Nucleus accumbens (tissue), 56 donors: Measurements from ENCODE around the gene AAMDC.
"Not testable (repeated sequence)": the region's sequence is repeated elsewhere in the genome, so short reads cannot be mapped to it uniquely, and the experiment has no call there.

Experiments
- DNase-seq, 56 donors: peaks; one replicate each; lab custom pipeline; 2025; lab: John Stamatoyannopoulos, UW

Gene AAMDC

DNA sequence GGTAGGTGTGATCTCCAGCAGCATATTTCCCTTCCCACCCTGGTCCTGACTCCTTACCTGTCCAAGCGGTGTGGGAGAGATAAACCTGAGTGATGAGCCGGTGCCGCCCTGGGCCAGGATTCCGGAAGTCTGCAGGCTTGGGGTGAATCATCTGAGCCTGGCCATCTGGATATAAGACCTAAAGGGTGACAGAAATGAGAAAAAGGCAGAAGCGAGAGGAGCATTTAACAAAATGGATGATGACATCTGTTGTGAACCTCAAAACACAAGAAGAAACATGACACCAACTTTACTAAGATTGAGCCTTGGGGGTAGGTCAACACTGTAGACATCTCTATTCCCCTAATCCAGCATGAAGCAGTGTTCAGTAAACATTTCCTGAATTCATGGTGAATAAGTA is 62.8 kb downstream of the AAMDC start:
- DNase-seq = no peak

DNA sequence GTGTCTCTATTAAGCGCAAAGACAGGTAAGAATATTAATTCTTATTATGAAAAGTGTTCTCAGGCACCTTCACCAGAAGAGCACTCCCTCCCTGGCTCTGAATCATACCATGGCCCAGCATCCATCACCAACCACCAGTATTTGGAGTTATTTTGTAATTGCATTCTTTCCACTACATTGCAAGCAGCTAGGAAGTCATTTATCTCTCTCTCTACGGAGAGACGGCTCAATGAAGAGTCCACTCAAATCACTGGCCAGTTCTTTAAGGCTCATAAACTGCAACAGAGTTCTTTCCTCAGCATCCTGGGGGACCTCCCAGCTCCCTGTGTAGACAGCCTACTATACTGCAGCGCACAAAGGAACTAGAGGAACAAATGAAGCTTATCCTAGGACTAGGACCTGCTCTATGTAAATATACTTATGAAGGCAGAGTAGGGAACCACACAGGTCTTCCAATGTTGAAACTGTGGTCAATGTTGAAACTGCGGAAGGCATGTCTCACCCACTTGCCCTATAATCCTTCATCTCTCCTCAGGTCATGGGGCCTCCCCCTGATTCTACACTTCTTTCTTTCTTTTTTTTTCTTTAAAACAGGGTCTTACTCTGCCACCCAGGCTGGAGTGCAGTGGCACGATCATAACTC is 63.4 kb downstream of the AAMDC start:
- DNase-seq = no peak

GRCh38 chr11:77884829-77885190 is 63.9 kb downstream of the AAMDC start:
- DNase-seq = no peak

DNA sequence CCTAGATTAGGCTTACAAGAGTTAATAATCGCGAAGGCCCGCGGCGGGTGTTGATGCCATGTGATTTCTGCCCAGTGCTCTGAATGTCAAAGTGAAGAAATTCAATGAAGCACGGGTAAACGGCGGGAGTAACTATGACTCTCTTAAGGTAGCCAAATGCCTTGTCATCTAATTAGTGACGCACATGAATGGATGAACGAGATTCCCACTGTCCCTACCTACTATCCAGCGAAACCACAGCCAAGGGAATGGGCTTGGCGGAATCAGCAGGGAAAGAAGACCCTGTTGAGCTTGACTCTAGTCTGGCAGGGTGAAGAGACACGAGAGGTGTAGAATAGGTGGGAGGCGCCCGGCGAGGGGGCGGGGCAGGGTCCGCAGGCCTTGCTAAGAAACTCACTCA is 65.5 kb downstream of the AAMDC start:
- no peak for DNase-seq

- not testable (repeated sequence) for DNase-seq
These were observed 68.1 kb downstream of the AAMDC start for GRCh38 chr11:77889045-77889444.

- not testable (repeated sequence) for DNase-seq
These were observed 69.2 kb downstream of the AAMDC start for GRCh38 chr11:77890100-77890614.

- DNase-seq = not testable (repeated sequence)
These were observed 69.7 kb downstream of the AAMDC start for GRCh38 chr11:77890619-77891056.

GRCh38 chr11:77891256-77891655 is 70.3 kb downstream of the AAMDC start:
- not testable (repeated sequence) for DNase-seq

DNA sequence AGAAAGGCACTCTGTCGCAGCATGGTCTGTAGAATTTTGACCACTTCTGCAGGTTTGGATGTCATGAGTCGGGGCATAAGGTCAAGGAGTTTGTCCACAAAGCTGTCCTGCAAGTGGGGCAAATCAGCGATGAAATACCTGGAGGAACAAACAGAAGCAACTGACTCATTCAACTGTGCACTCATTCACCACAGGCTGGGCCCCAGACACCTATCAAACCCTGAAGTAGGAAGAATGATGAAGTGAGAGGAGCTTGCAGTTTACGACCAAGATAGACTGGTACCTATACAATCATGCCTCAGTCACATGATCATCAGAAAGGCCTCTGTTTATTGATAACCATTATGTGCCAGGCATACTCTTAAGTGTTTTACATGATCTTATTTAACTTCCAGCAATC is 70.8 kb downstream of the AAMDC start:
- DNase-seq = not testable (repeated sequence)

DNA sequence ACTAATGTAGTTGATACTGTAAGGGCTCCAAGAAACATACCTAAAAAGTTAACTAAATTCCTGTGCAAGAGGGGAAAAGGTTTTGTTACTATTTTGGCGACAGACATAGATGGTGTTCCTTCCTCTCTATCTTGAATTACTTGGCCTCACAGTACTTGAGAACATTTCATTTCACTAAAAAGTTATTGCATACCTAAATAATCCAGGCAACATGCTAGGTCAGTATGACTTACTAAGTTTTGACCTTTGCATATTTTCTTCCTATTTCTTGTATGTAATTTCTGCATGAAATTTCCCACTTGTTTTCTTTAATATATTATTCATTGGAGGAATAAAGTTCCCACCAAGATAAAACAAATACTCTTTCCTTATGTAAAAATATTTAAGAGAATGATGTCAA is 74.0 kb downstream of the AAMDC start:
- not testable (repeated sequence) for DNase-seq

DNA sequence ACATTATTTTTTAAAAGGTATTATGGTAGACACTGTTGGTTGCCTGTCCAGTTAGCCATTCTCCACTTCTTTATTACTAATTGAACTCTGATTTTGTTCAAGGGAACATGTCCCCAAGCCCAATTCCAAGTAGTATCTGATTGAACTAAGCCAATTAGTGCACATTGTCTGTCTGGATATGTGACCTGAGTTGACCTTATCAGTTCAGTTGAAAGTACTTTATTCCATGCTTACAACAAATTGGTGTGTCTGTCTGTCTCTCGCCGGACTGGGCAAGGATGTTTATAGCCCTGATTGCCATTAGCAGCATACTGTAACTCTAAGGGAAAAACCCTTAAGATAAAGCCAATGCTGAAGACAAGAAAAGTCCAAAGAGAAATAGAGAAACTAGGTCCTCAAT is 87.9 kb downstream of the AAMDC start:
- no peak for DNase-seq

- no peak for DNase-seq
These were observed 88.3 kb downstream of the AAMDC start for GRCh38 chr11:77909277-77909676.

DNA sequence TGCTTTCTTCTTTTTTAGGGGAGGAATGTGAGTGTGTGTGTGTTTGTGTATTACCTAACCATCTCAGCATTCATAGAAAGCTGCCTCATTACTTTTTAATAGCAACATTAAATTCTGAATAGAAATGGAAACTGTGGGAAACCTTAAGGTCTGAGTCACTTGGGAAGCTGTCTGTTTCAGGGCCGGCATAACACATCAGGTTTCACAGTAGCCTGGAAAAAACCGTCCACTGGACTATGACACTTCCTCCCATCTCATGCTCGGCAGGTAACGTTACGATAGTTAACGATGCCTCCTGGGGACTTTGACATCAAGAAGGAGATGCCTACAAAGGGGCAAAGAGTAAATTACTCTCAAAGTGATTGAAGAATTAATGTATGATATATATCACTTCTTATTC is 89.9 kb downstream of the AAMDC start:
- DNase-seq = not testable (repeated sequence)

- not testable (repeated sequence) for DNase-seq
These were observed 92.8 kb downstream of the AAMDC start for GRCh38 chr11:77913608-77914306.

GRCh38 chr11:77914307-77914791 is 93.4 kb downstream of the AAMDC start:
- not testable (repeated sequence) for DNase-seq

- not testable (repeated sequence) for DNase-seq
These were observed 96.8 kb downstream of the AAMDC start for GRCh38 chr11:77917713-77918112.
